Fibroblast of lung (primary cell): Measurements from ENCODE around the gene CACTIN.

Experiments
- EZH2 ChIP-seq: IDR thresholded peaks from 2 replicates; pipeline ENCODE4 v1.5.1; 2012; ENCODE audit warnings: low read length, control low read depth, mild to moderate bottlenecking; ENCODE audit errors: missing control alignments
- TF ChIP-seq, protein P1 (sequence below), 2 donors: IDR thresholded peaks in 1 of 2; conservative IDR thresholded peaks in 1 of 2; 1 replicate in 1 of 2; 2 replicates in 1 of 2; pipeline ENCODE4 v1.5.1; 2011 to 2012; ENCODE audit warnings: low read length in 2 of 2, control low read depth in 1 of 2, inconsistent platforms in 1 of 2, low read depth in 1 of 2, mild to moderate bottlenecking in 1 of 2

DNA sequence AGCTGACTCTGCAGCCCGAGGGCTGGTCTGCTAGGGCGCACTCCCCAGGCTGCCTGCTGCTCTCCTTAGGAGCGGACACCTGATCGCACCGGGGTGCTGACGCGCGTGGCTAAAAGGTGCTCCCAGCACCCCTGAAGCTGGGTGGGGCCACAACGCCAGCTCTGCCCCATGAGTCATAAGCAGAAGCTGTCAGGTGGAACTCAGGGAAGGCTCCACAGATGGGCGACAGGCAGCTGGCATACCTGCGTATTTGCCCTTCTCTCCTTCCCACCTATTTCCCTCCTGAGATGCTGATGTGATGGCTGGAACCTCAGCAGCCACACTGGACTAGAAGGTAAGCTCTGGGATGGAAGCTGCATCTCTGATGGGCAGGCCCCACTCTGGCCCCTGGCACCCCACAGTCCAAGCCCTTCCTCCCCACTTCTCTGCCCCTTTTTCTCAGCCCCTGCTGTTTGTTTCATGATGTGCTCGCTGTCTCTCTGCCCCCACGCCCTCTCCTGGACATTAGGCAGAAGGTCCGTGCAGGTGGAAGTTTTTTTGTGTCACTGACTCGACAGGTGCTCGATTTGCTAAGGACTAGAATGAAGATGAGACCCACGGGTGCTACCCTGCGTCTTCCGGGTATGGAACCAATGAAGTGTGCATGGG lies 30.3 kb upstream of the CACTIN start:
- TF ChIP-seq, protein P1, sequence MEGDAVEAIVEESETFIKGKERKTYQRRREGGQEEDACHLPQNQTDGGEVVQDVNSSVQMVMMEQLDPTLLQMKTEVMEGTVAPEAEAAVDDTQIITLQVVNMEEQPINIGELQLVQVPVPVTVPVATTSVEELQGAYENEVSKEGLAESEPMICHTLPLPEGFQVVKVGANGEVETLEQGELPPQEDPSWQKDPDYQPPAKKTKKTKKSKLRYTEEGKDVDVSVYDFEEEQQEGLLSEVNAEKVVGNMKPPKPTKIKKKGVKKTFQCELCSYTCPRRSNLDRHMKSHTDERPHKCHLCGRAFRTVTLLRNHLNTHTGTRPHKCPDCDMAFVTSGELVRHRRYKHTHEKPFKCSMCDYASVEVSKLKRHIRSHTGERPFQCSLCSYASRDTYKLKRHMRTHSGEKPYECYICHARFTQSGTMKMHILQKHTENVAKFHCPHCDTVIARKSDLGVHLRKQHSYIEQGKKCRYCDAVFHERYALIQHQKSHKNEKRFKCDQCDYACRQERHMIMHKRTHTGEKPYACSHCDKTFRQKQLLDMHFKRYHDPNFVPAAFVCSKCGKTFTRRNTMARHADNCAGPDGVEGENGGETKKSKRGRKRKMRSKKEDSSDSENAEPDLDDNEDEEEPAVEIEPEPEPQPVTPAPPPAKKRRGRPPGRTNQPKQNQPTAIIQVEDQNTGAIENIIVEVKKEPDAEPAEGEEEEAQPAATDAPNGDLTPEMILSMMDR (conservative IDR thresholded peaks at IDR 0.05 in 1 of 2, IDR thresholded peaks at IDR 0.05 in 1 of 2; ENCODE audit: low read depth in 1 of 2, low read length in 2 of 2) = no peak
- no peak for TF ChIP-seq EZH2
